Caco-2 (cell line): ENCODE data around the gene KDM4B. TPM values are rescaled to one million over a fixed set of nuclear protein-coding genes. Genes with fewer than 3 reads are reported as not detected.

Experiments used
- BruUV-seq: library from RNA; stranded (reverse); fragments of 400-500 nt; replicated peaks from 2 replicates; lab custom pipeline; 2021; lab: Mats Ljungman, UMichigan
- CTCF ChIA-PET: fragments of 300-600 bp; sonication (Branson Sonifier 250); formaldehyde crosslinking; loops from one replicate; lab custom pipeline; 2022; ENCODE audit warnings: antibody characterized with exemption; lab: Charles Lee
- POLR2A ChIA-PET: fragments of 300-600 bp; sonication (Branson Sonifier 250); formaldehyde crosslinking; loops from one replicate; lab custom pipeline; 2022; ENCODE audit warnings: antibody characterized with exemption; lab: Charles Lee
- DNase-seq, 2 experiments: peaks; one replicate each; pipeline versions ENCODE4 v3.0.0 to v3.0.0-alpha.2; 2020 to 2022
- H3K27me3 ChIP-seq: replicated peaks from 2 replicates; pipeline ENCODE4 v1.6.0; 2011; ENCODE audit warnings: low read length; ENCODE audit not compliant: control insufficient read depth, insufficient read depth
- H3K36me3 ChIP-seq: 2 replicates; pipeline ENCODE4 v1.5.1; 2011; ENCODE audit warnings: low read length; ENCODE audit not compliant: control insufficient read depth, insufficient read depth
- H3K4me1 ChIP-seq: fragments of 250-450 bp; sonication (Bioruptor Pico); 2 replicates; pipeline ENCODE4 v1.5.1; 2020; ENCODE audit warnings: mild to moderate bottlenecking
- H3K4me3 ChIP-seq: 2 replicates; pipeline ENCODE4 v1.5.1; 2011; ENCODE audit warnings: low read depth, mild to moderate bottlenecking, control low read depth, low read length
- H3K9me3 ChIP-seq: fragments of 250-450 bp; sonication (Bioruptor Pico); 2 replicates; pipeline ENCODE4 v1.5.1; 2020; ENCODE audit warnings: mild to moderate bottlenecking, moderate library complexity
- H3K27ac Mint-ChIP-seq: one replicate; pipeline ENCODE4 v1.8.0; 2022; ENCODE audit warnings: mixed read lengths; ENCODE audit not compliant: unreplicated experiment
- H3K27me3 Mint-ChIP-seq: one replicate; pipeline ENCODE4 v1.8.0; 2022; ENCODE audit warnings: mixed read lengths; ENCODE audit not compliant: insufficient read depth, unreplicated experiment
- H3K36me3 Mint-ChIP-seq: one replicate; pipeline ENCODE4 v1.8.0; 2022; ENCODE audit warnings: mild to moderate bottlenecking, mixed read lengths; ENCODE audit not compliant: insufficient read depth, unreplicated experiment
- H3K4me1 Mint-ChIP-seq: one replicate; pipeline ENCODE4 v1.8.0; 2022; ENCODE audit warnings: low read depth, mixed read lengths; ENCODE audit not compliant: unreplicated experiment
- H3K4me3 Mint-ChIP-seq: one replicate; pipeline ENCODE4 v1.8.0; 2022; ENCODE audit warnings: mild to moderate bottlenecking, moderate library complexity, mixed read lengths; ENCODE audit not compliant: unreplicated experiment
- H3K9me3 Mint-ChIP-seq: one replicate; pipeline ENCODE4 v1.8.0; 2022; ENCODE audit warnings: mixed read lengths; ENCODE audit not compliant: unreplicated experiment
- CTCF ChIP-seq, 2 experiments: fragments of 200-600 bp in 1 of 2; IDR thresholded peaks; 1 replicate in 1 of 2; 2 replicates in 1 of 2; pipeline versions ENCODE4 v1.5.1 to v1.8.0; 2011 to 2022; ENCODE audit warnings: antibody characterized with exemption in 1 of 2, control low read depth in 1 of 2, inconsistent platforms in 1 of 2, low read depth in 1 of 2, low read length in 1 of 2, mild to moderate bottlenecking in 1 of 2, moderate library complexity in 1 of 2; ENCODE audit not compliant: insufficient read depth in 1 of 2, severe bottlenecking in 1 of 2, unreplicated experiment in 1 of 2
- intact Hi-C: fragments of 100-400 bp; cut with micrococcal nuclease; formaldehyde crosslinking; loops from one replicate; pipeline ENCODE4 v1.10.0; 2022; ENCODE audit not compliant: unreplicated experiment
- total RNA-seq: library from RNA; stranded (reverse); gene quantifications from 2 replicates; pipeline ENCODE4 v1.2.3, GENCODE V29; 2022

KDM4B gene
- total RNA-seq, 1 experiment from 2014 or later: 27.4 TPM

- no peak for TF ChIP-seq CTCF (IDR thresholded peaks at IDR 0.05; ENCODE audit: insufficient read depth in 1 of 2, low read depth in 1 of 2, low read length in 1 of 2, severe bottlenecking in 1 of 2, unreplicated experiment in 1 of 2)
- ChIA-PET POLR2A (no interaction called here), CTCF (no interaction called here)
- no peak overlapping the region for H3K27ac Mint-ChIP-seq
- Histone ChIP-seq H3K27me3 (no peaks in the 10 kb centered on the region), H3K9me3 (peaks cover 20% of the 10 kb centered on the region), H3K36me3 (no peaks in the 10 kb centered on the region; the same call in 1 of the 2 replicates), H3K4me1 (no peaks in the 10 kb centered on the region), H3K4me3 (no peak overlapping the region)
- BruUV-seq: no TSS peak
- H3K9me3 Mint-ChIP-seq: peaks cover 11% of the 10 kb centered on the region
- H3K4me1 Mint-ChIP-seq: no peaks in the 10 kb centered on the region
- DNase-seq: no peak
- intact Hi-C loops: no loop called here
- no peak overlapping the region for H3K4me3 Mint-ChIP-seq
- H3K36me3 Mint-ChIP-seq: peaks cover 26% of the 10 kb centered on the region
- no peaks in the 10 kb centered on the region for H3K27me3 Mint-ChIP-seq
These were observed 127.6 kb downstream of the KDM4B start for GRCh38 chr19:5096536-5096935.

DNA sequence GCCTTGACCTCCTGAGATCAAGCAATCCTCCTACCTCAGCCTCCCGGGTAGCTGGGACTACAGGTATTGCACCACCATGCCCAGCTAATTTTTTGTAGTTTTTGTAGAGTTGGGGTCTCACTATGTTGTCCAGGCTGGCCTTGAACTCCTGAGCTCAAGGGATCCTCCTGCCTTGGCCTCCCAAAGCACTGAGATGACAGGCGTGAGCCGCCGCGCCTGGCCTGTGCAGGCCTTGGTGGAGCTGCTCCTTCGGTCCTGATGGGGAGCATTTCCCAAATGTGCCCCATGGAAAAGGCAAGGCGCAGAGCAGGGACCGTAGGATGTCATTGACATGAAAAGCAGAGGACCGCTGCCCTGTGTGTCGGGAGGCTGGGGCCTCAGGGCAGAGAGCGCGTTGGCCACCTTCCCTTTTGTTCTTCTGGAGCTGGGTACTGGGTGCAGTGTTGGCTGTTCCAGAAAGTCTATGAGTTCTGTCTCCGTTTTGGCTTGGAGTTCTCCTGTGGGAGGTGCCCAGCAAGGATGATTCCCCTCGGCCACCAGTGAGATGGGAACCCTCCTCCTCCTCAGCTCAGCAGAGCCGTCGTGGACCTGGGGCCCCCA, 128.5 kb downstream of the KDM4B start:
- no peak for TF ChIP-seq CTCF (IDR thresholded peaks at IDR 0.05; ENCODE audit: insufficient read depth in 1 of 2, low read depth in 1 of 2, low read length in 1 of 2, severe bottlenecking in 1 of 2, unreplicated experiment in 1 of 2)
- CTCF ChIA-PET: no interaction called here
- Mint-ChIP-seq H3K4me1 (no peaks in the 10 kb centered on the region), H3K4me3 (no peak overlapping the region), H3K27me3 (no peaks in the 10 kb centered on the region), H3K9me3 (peaks cover 11% of the 10 kb centered on the region), H3K36me3 (peaks cover 26% of the 10 kb centered on the region), H3K27ac (no peak overlapping the region)
- no peaks in the 10 kb centered on the region; the same call in 1 of the 2 replicates for H3K36me3 ChIP-seq
- H3K4me3 ChIP-seq: no peak overlapping the region
- DNase-seq: no peak
- H3K9me3 ChIP-seq: peaks cover 20% of the 10 kb centered on the region
- BruUV-seq: no TSS peak
- intact Hi-C loops: no loop called here
- H3K27me3 ChIP-seq: no peaks in the 10 kb centered on the region
- POLR2A ChIA-PET: no interaction called here
- H3K4me1 ChIP-seq: no peaks in the 10 kb centered on the region

GRCh38 chr19:5097959-5098623, 129.2 kb downstream of the KDM4B start:
- TF ChIP-seq CTCF (IDR thresholded peaks at IDR 0.05; ENCODE audit: insufficient read depth in 1 of 2, low read depth in 1 of 2, low read length in 1 of 2, severe bottlenecking in 1 of 2, unreplicated experiment in 1 of 2): no peak
- DNase-seq: no peak
- BruUV-seq: no TSS peak
- Histone ChIP-seq H3K27me3 (no peaks in the 10 kb centered on the region), H3K9me3 (peaks cover 20% of the 10 kb centered on the region), H3K4me1 (no peaks in the 10 kb centered on the region), H3K4me3 (no peak overlapping the region), H3K36me3 (no peaks in the 10 kb centered on the region; the same call in 1 of the 2 replicates)
- ChIA-PET POLR2A (no interaction called here), CTCF (no interaction called here)
- Mint-ChIP-seq H3K9me3 (peaks cover 11% of the 10 kb centered on the region), H3K27ac (no peak overlapping the region), H3K36me3 (peaks cover 26% of the 10 kb centered on the region), H3K4me1 (no peaks in the 10 kb centered on the region), H3K27me3 (no peaks in the 10 kb centered on the region), H3K4me3 (no peak overlapping the region)
- intact Hi-C loops: no loop called here
